ENCODE results near the gene BRD3. TPM values are rescaled to one million over a fixed set of nuclear protein-coding genes. Genes with fewer than 3 reads are reported as not detected.

BRD3 gene
- total RNA-seq, 2 experiments from 2014 or later: 3.1 to 16.3 TPM

DNA sequence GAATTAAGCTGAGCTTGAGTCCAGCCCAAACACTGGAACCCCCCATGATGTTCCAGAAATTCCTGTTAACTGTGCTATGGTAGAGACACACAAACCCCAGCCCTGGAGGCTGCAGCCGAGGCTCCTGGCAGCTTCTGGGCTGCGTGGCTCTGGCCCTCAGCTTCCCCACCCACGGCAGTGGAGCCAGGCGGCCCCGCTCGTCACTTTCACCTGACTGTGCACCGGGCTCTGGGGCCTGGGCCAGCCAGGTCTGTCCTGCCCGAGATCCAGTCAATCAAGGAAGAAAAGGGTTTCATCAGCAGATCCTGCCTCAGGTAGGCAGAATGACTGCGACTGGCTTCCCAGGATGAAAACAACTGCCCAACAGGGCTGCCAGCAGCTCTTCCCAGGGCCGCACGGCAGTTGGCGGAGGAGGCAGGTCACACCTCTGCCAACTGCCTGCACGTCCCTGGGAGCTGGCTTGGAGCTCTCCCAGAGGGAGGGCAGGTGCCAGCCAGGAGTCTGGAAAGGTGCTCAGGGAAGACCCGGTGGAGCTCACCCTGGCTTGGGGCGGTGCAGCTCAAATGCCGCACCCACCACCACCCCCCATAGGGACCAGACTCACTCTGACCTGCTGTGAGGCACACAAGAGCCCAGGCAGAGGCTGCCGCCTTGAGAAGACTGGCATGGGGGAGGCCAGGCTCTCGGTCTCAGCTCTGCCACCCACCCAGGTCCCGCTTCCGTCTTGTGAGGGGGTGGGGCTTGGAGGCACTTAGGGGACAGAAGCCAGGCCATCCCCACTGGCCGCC lies 20.7 kb downstream of the BRD3 start:
- H3K27ac ChIP-seq (ENCODE audit: low read depth, low read length, poor library complexity, severe bottlenecking): no peak overlapping the region
- TF ChIP-seq, protein P1, sequence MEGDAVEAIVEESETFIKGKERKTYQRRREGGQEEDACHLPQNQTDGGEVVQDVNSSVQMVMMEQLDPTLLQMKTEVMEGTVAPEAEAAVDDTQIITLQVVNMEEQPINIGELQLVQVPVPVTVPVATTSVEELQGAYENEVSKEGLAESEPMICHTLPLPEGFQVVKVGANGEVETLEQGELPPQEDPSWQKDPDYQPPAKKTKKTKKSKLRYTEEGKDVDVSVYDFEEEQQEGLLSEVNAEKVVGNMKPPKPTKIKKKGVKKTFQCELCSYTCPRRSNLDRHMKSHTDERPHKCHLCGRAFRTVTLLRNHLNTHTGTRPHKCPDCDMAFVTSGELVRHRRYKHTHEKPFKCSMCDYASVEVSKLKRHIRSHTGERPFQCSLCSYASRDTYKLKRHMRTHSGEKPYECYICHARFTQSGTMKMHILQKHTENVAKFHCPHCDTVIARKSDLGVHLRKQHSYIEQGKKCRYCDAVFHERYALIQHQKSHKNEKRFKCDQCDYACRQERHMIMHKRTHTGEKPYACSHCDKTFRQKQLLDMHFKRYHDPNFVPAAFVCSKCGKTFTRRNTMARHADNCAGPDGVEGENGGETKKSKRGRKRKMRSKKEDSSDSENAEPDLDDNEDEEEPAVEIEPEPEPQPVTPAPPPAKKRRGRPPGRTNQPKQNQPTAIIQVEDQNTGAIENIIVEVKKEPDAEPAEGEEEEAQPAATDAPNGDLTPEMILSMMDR (conservative IDR thresholded peaks at IDR 0.05; ENCODE audit: low read length): no peak
- no peak for TF ChIP-seq EZH2phosphoT487 (IDR thresholded peaks at IDR 0.05; ENCODE audit: borderline replicate concordance, low read depth, low read length)
- no peak overlapping the region for H2AFZ ChIP-seq (ENCODE audit: low read length)
- ChIA-PET CTCF (ENCODE audit: unreplicated experiment) (no interaction called here), POLR2A (interaction anchor here (0.6 to 1.7 kb wide), 2 partner anchors 22 to 466 kb away, joined by 4 to 5 read pairs; partner anchors contain the start of gene BRD3OS)
- H3K4me2 ChIP-seq (ENCODE audit: low read length): no peak overlapping the region
- no peak overlapping the region for H3K4me3 ChIP-seq (ENCODE audit: low read depth, low read length, poor library complexity, severe bottlenecking)
- no peak for DNase-seq (ENCODE audit: low spot score)
- no peaks in the 10 kb centered on the region for H3K9me2 ChIP-seq (ENCODE audit: insufficient read depth, low read length)
- H3K36me3 ChIP-seq (ENCODE audit: insufficient read depth, low read length): no peaks in the 10 kb centered on the region
- no peaks in the 10 kb centered on the region for H4K20me1 ChIP-seq (ENCODE audit: insufficient read depth, low read length)
- intact Hi-C loops (cut with micrococcal nuclease; ENCODE audit: unreplicated experiment): no loop called here
- no peaks in the 10 kb centered on the region for H3K79me2 ChIP-seq (ENCODE audit: insufficient read depth, low read depth, low read length)
- no TSS peak for BruUV-seq (replicated peaks)
- H3K4me1 ChIP-seq (ENCODE audit: insufficient read depth, low read length, poor library complexity, severe bottlenecking): no peaks in the 10 kb centered on the region
- H3K9me3 ChIP-seq (ENCODE audit: low read length): no peaks in the 10 kb centered on the region

DNA sequence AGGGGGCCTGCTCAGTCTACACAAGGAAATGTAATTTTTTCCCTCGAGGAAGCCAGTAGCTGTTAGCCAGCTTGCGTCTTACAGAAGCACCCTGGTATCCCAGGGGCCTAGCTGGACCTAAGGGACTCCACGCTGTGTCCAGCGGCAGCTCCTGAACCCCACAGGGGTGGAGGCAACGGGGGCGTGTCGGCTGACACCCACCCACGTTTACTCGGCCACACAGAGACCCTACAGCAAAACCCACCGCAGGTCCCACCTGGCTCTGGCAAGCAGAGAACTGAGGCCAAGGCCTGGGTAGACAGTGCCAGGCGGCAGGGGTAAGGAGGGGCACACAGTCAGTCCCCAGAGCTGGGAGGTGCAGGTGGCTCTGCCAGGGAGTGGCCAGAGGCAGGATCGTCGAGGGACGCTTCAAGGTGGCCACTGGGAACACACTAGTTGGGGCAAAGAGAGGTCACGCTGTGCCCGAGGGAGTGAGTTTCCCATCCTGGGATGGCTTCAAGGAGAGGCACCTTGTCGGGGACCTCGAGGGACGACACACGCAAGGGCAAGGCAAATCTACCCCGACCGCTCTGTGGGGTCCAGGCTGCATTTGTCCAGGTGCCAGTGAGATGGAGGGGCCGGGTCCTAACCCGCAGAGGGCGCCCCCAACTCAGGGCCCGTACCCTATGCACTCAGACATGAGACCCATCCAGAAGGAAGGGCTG lies 21.8 kb downstream of the BRD3 start:
- DNase-seq (ENCODE audit: low spot score): no peak
- intact Hi-C loops (cut with micrococcal nuclease; ENCODE audit: unreplicated experiment): no loop called here
- no peak overlapping the region for H2AFZ ChIP-seq (ENCODE audit: low read length)
- BruUV-seq (replicated peaks): no TSS peak
- H3K79me2 ChIP-seq (ENCODE audit: insufficient read depth, low read depth, low read length): no peaks in the 10 kb centered on the region
- no peaks in the 10 kb centered on the region for H3K9me2 ChIP-seq (ENCODE audit: insufficient read depth, low read length)
- H3K36me3 ChIP-seq (ENCODE audit: insufficient read depth, low read length): no peaks in the 10 kb centered on the region
- CTCF ChIA-PET (ENCODE audit: unreplicated experiment): no interaction called here
- H3K4me2 ChIP-seq (ENCODE audit: low read length): no peak overlapping the region
- no peak overlapping the region for H3K27ac ChIP-seq (ENCODE audit: low read depth, low read length, poor library complexity, severe bottlenecking)
- POLR2A ChIA-PET: interaction anchor here (0.6 to 1.7 kb wide), 2 partner anchors 20 to 467 kb away, joined by 4 to 5 read pairs; partner anchors contain the start of gene BRD3OS
- no peak overlapping the region for H3K4me3 ChIP-seq (ENCODE audit: low read depth, low read length, poor library complexity, severe bottlenecking)
- no peak for TF ChIP-seq EZH2phosphoT487 (IDR thresholded peaks at IDR 0.05; ENCODE audit: borderline replicate concordance, low read depth, low read length)
- TF ChIP-seq, protein P1 (conservative IDR thresholded peaks at IDR 0.05; ENCODE audit: low read length): no peak
- no peaks in the 10 kb centered on the region for H4K20me1 ChIP-seq (ENCODE audit: insufficient read depth, low read length)
- H3K9me3 ChIP-seq (ENCODE audit: low read length): no peaks in the 10 kb centered on the region
- no peaks in the 10 kb centered on the region for H3K4me1 ChIP-seq (ENCODE audit: insufficient read depth, low read length, poor library complexity, severe bottlenecking)
